ENCODE measurements around the gene FAM50B.
A peak's percentile ranks its signal among the peaks of the same experiment; 100 is the strongest.
"Not testable (repeated sequence)": the region's sequence is repeated elsewhere in the genome, so short reads cannot be mapped to it uniquely, and the experiment has no call there.

FAM50B gene

GRCh38 chr6:3850451-3851203, 1.5 kb downstream of the FAM50B start:
- DNase-seq = no peak

DNA sequence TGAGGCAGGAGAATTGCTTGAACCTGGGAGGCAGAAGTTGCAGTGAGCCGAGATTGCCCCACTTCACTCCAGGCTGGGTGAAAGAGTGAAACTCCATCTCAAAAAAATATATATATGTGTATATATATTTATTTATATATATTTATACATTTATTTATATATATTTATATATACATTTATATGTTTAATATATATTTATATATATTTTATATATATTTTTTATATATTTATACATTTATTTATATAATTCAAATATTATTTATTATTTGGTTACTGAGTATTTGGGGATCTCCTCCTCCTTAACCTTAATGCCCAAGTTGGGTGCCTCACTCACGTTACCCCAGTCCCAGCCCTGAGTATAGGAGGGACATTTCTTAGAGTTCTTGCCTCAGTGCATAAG, 2.7 kb downstream of the FAM50B start:
- DNase-seq = no peak

DNA sequence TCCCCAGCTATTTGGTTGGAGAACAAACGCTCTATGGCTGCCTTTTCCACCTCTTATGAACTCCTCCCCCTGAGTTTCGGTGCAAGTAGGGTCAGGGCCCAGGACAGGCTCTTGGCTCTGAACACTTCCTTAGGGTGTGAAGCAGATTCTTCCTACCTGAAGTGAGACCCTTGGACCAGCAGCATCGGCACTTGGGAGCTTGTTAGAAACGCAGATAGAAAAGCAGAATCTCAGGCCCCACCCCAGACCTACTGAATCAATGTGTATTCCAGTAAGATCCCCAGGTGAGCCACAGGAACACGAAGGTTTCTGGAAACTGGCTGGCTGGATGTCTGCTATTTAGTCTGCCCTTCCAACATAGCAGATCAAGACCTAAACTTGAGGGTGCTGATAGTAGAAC, 3.2 kb downstream of the FAM50B start:
- no peak for DNase-seq

DNA sequence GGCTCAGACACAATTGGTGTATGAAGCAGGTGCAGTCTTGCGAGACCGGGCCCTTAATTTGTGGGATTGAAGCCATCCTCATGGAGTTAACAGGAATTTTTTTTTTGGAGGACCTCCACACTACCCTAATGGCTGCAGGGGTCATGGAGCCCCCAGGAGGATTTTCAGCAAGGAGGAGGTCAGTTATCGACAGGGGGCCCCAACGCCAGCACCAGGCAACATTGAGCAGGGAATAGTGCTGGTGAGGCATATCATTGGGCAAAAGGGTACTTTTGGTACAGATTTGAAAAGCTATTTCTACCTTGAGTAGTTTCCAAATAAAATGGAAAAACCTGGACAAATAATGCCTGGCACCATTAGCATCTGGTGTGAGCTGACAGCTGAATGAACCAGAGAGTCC, 6.7 kb downstream of the FAM50B start:
- no peak for DNase-seq

- no peak for DNase-seq
Observed at GRCh38 chr6:3856576-3856975, 7.4 kb downstream of the FAM50B start.

- DNase-seq = peak; percentile 51
Observed at GRCh38 chr6:3857468-3858456, 8.6 kb downstream of the FAM50B start.

GRCh38 chr6:3859878-3860552, 10.8 kb downstream of the FAM50B start:
- no peak for DNase-seq

DNA sequence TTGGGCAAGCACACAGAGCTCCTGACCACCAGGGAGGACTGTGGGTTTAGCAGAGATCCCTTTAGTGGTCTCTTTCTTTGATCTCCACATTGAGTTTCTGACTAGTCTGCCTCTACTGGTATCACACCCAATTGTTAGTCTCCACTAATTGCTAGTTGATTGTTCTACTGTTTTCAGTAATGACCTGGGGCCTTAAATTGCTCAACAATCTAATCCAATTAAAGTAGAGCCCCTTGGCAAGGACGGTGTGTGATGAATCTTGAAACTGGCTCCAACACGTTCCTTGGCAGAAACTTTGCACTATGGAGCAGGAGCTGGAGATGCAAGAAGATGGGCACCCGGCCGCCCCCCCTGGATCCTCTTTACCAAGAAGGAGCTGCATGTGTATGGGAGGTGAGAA, 12.3 kb downstream of the FAM50B start:
- no peak for DNase-seq

DNA sequence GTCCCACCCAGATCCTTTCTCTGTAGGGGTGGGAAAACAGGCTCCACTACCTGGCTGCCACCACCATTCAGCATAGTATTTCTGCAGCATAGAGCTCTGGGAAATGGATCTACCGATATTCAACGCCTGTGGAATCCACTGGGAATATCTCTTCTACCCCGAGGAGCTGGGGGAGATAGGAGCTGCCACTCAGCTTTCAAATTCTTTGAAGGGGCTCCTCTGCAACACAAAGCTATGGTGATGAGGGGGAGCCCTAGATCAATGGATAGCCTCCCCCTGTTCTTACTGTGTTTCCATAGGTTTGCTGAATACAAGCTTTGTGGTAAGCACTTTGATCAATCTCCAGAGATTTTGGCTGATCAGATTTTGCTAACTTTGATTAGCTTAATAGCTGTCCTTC, 12.9 kb downstream of the FAM50B start:
- no peak for DNase-seq

DNA sequence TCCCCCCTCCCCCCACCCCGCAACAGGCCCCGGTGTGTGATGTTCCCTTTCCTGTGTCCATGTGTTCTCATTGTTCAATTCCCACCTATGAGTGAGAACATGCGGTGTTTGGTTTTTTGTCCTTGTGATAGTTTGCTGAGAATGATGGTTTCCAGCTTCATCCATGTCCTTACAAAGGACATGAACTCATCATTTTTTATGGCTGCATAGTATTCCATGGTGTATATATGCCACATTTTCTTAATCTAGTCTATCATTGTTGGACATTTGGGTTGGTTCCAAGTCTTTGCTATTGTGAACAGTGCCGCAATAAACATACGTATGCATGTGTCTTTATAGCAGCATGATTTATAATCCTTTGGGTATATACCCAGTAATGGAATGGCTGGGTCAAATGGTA, 14.1 kb downstream of the FAM50B start:
- not testable (repeated sequence) for DNase-seq

GRCh38 chr6:3865463-3865862, 16.3 kb downstream of the FAM50B start:
- DNase-seq = no peak

- DNase-seq = no peak
Observed at GRCh38 chr6:3867641-3868502, 18.7 kb downstream of the FAM50B start.

DNA sequence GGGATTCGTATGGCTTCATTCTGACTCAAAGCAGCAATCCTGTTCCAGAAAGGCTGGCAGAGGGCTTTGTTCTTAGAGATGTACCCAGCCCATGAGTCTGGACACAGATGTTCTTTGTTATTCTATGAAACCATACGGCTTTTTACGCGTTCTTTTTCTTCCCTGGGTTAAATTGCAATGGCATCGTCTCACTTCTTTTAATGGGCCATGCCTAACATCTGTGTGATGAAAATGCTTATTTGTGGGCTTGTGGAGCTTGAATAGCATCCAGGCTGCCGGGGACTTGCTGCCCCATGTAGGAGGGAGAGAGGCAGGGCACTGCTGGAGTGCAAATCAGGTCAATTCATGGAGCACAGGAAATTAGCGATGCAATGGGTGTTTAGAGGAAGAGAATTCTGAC, 19.4 kb downstream of the FAM50B start:
- no peak for DNase-seq

DNA sequence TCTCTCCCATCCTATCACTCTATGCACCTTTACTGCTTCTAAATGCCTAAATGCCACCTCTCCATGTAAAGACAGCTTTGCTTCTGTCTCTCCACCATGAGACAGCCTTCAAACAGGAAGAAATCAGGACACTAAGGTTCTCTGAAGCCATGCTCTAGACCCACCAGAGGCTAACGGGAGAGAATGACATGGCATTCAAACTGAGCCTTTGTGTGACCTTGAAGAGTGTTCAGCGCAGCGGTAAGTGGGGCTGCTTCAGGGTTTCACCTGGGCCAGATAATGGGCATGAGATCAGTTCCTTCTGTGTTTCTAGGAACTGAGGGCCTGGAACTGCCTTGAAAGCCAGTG, 20.1 kb downstream of the FAM50B start:
- no peak for DNase-seq

GRCh38 chr6:3869632-3870527, 20.7 kb downstream of the FAM50B start:
- DNase-seq = no peak

- DNase-seq = no peak
Observed at GRCh38 chr6:3870528-3870925, 21.4 kb downstream of the FAM50B start.

DNA sequence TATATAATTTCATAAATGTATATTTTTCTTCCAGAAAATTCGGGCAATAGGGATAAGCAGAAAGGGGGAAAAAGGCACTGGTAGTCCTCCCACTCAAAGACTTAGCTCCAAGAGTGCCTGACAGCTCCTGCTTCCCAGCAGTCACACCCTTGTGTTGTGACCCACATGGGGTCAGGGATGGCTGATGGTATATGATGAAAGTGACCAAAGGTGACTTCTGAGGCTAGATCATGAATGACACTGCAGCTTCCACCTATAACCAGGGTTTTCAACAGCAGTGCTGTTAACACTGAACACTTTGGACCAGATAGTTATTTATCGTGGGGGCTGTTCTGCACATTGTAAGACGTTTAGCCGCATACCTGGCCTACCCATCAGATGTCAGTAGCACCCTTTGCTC, 22.3 kb downstream of the FAM50B start:
- DNase-seq = no peak

- DNase-seq = no peak
Observed at GRCh38 chr6:3871939-3872338, 22.8 kb downstream of the FAM50B start.

GRCh38 chr6:3872370-3872854, 23.2 kb downstream of the FAM50B start:
- no peak for DNase-seq

- DNase-seq = no peak
Observed at GRCh38 chr6:3873051-3873450, 23.9 kb downstream of the FAM50B start.

- no peak for DNase-seq
Observed at GRCh38 chr6:3874069-3874468, 24.9 kb downstream of the FAM50B start.
